H9 (cell line): ENCODE data around the gene ANXA4. TPM values are rescaled to one million over a fixed set of nuclear protein-coding genes. Genes with fewer than 3 reads are reported as not detected.

Experiments
- DNase-seq: peaks from one replicate; pipeline ENCODE4 v3.0.0-alpha.2; 2017
- H2AFZ ChIP-seq: one replicate; pipeline ENCODE4 v1.6.1; 2013; ENCODE audit warnings: mild to moderate bottlenecking, low read length, control low read depth, moderate library complexity
- H2AK5ac ChIP-seq: 2 replicates; pipeline ENCODE4 v1.6.1; 2013; ENCODE audit warnings: low read length, control low read depth, mixed read lengths; ENCODE audit not compliant: insufficient read length
- H2BK120ac ChIP-seq: one replicate; pipeline ENCODE4 v1.6.1; 2013; ENCODE audit warnings: low read depth, mild to moderate bottlenecking, low read length, control low read depth, inconsistent platforms; ENCODE audit not compliant: poor library complexity, severe bottlenecking
- H2BK12ac ChIP-seq: 2 replicates; pipeline ENCODE4 v1.6.1; 2013; ENCODE audit warnings: low read length, control low read depth, mixed read lengths, low read depth; ENCODE audit not compliant: insufficient read length
- H2BK15ac ChIP-seq: 2 replicates; pipeline ENCODE4 v1.6.1; 2013; ENCODE audit warnings: low read depth, low read length, control low read depth
- H2BK20ac ChIP-seq: one replicate; pipeline ENCODE4 v1.6.1; 2013; ENCODE audit warnings: low read depth, mild to moderate bottlenecking, low read length, control low read depth, inconsistent platforms; ENCODE audit not compliant: poor library complexity, severe bottlenecking
- H2BK5ac ChIP-seq: 2 replicates; pipeline ENCODE4 v1.6.1; 2013; ENCODE audit warnings: low read length, control low read depth, mixed read lengths; ENCODE audit not compliant: insufficient read length
- H3K14ac ChIP-seq: 2 replicates; pipeline ENCODE4 v1.6.1; 2013; ENCODE audit warnings: low read length, control low read depth; ENCODE audit not compliant: insufficient read depth
- H3K18ac ChIP-seq: 2 replicates; pipeline ENCODE4 v1.6.1; 2013; ENCODE audit warnings: low read depth, mild to moderate bottlenecking, mixed read lengths, low read length, control low read depth; ENCODE audit not compliant: insufficient read length
- H3K23ac ChIP-seq: 2 replicates; pipeline ENCODE4 v1.6.1; 2013; ENCODE audit warnings: low read length, control low read depth, mixed read lengths, low read depth; ENCODE audit not compliant: insufficient read length
- H3K23me2 ChIP-seq: 2 replicates; pipeline ENCODE4 v1.6.1; 2013; ENCODE audit warnings: low read depth, mild to moderate bottlenecking, mixed read lengths, low read length, control low read depth; ENCODE audit not compliant: insufficient read length, poor library complexity, severe bottlenecking
- H3K27ac ChIP-seq: 2 replicates; pipeline ENCODE4 v1.5.1; 2013; ENCODE audit warnings: low read length, control low read depth, mixed read lengths, low read depth; ENCODE audit not compliant: insufficient read length
- H3K27me3 ChIP-seq: 2 replicates; pipeline ENCODE4 v1.6.1; 2013; ENCODE audit warnings: low read length, control low read depth, inconsistent platforms; ENCODE audit not compliant: insufficient read depth
- H3K4ac ChIP-seq: 2 replicates; pipeline ENCODE4 v1.6.1; 2013; ENCODE audit warnings: low read depth, mild to moderate bottlenecking, control low read depth, inconsistent platforms, low read length, moderate library complexity
- H3K4me1 ChIP-seq: 2 replicates; pipeline ENCODE4 v1.6.1; 2013; ENCODE audit warnings: low read length, control low read depth, inconsistent platforms; ENCODE audit not compliant: insufficient read depth
- H3K4me2 ChIP-seq: 2 replicates; pipeline ENCODE4 v1.6.1; 2013; ENCODE audit warnings: low read length, control low read depth, mixed read lengths; ENCODE audit not compliant: insufficient read length, insufficient read depth
- H3K56ac ChIP-seq: 2 replicates; pipeline ENCODE4 v1.6.1; 2013; ENCODE audit warnings: low read depth, mild to moderate bottlenecking, mixed read lengths, low read length, control low read depth; ENCODE audit not compliant: insufficient read length
- H3K79me1 ChIP-seq: 2 replicates; pipeline ENCODE4 v1.6.1; 2013; ENCODE audit warnings: low read depth, mild to moderate bottlenecking, moderate library complexity, low read length, control low read depth, inconsistent platforms; ENCODE audit not compliant: insufficient read depth, poor library complexity, severe bottlenecking
- H3K79me2 ChIP-seq: 2 replicates; pipeline ENCODE4 v1.6.1; 2013; ENCODE audit warnings: low read length, control low read depth, inconsistent platforms; ENCODE audit not compliant: insufficient read depth
- H3K9ac ChIP-seq: 2 replicates; pipeline ENCODE4 v1.6.1; 2013; ENCODE audit warnings: low read length, control low read depth, mixed read lengths; ENCODE audit not compliant: insufficient read length; ENCODE audit errors: extremely low read depth
- H3K9me3 ChIP-seq: one replicate; pipeline ENCODE4 v1.6.1; 2013; ENCODE audit warnings: low read depth, low read length, inconsistent platforms; ENCODE audit not compliant: control insufficient read depth
- H3T11ph ChIP-seq: one replicate; pipeline ENCODE4 v1.6.1; 2013; ENCODE audit warnings: mild to moderate bottlenecking, low read length, control low read depth, inconsistent platforms
- H4K20me1 ChIP-seq: one replicate; pipeline ENCODE4 v1.6.1; 2013; ENCODE audit not compliant: control insufficient read depth, insufficient read length, insufficient read depth
- H4K5ac ChIP-seq: 2 replicates; pipeline ENCODE4 v1.6.1; 2013; ENCODE audit warnings: low read depth, mild to moderate bottlenecking, mixed read lengths, low read length, control low read depth; ENCODE audit not compliant: insufficient read length
- H4K8ac ChIP-seq: replicated peaks from 2 replicates; pipeline ENCODE4 v1.6.1; 2013; ENCODE audit warnings: low read length, control low read depth, mixed read lengths, low read depth; ENCODE audit not compliant: insufficient read length
- H4K91ac ChIP-seq: 2 replicates; pipeline ENCODE4 v1.6.1; 2013; ENCODE audit warnings: low read depth, mild to moderate bottlenecking, moderate library complexity, mixed read lengths, low read length, control low read depth; ENCODE audit not compliant: insufficient read length
- H3K27ac Mint-ChIP-seq, 3 experiments: 2 replicates in 2 of 3; 3 replicates in 1 of 3; pipeline ENCODE4 v1.8.0; 2020 to 2021; ENCODE audit warnings: mixed read lengths in 3 of 3, mild to moderate bottlenecking in 1 of 3, moderate library complexity in 1 of 3
- H3K27me3 Mint-ChIP-seq: 2 replicates; pipeline ENCODE4 v1.8.0; 2021; ENCODE audit warnings: low read depth, mild to moderate bottlenecking, moderate library complexity, mixed read lengths
- H3K36me3 Mint-ChIP-seq, 3 experiments: 2 replicates in 2 of 3; 3 replicates in 1 of 3; pipeline ENCODE4 v1.8.0; 2020 to 2021; ENCODE audit warnings: low read depth in 3 of 3, mixed read lengths in 3 of 3; ENCODE audit not compliant: insufficient read depth in 1 of 3
- H3K4me1 Mint-ChIP-seq, 2 experiments: 2 replicates each; pipeline ENCODE4 v1.8.0; 2020; ENCODE audit warnings: mixed read lengths in 2 of 2
- H3K4me3 Mint-ChIP-seq, 2 experiments: 2 replicates in 1 of 2; 3 replicates in 1 of 2; pipeline ENCODE4 v1.8.0; 2020 to 2021; ENCODE audit warnings: mild to moderate bottlenecking in 2 of 2, mixed read lengths in 2 of 2, moderate library complexity in 1 of 2
- H3K9me3 Mint-ChIP-seq, 2 experiments: 2 replicates in 1 of 2; 3 replicates in 1 of 2; pipeline ENCODE4 v1.8.0; 2020; ENCODE audit warnings: mild to moderate bottlenecking in 2 of 2, mixed read lengths in 2 of 2, moderate library complexity in 1 of 2
- total RNA-seq: library from RNA; stranded (reverse); gene quantifications from 2 replicates; pipeline ENCODE4 v1.2.1, GENCODE V29; 2021
- TF ChIP-seq, protein P1 (sequence below): fragments of 200-600 bp; sonication (generic); conservative IDR thresholded peaks from 3 replicates; pipeline ENCODE4 v1.8.0; 2021; ENCODE audit warnings: antibody characterized with exemption, mild to moderate bottlenecking

ANXA4 gene
- total RNA-seq, 1 experiment from 2014 or later: 14.4 TPM

GRCh38 chr2:69843993-69844392 lies 102.1 kb downstream of the ANXA4 start:
- H3K4me1 Mint-ChIP-seq: no peaks in the 10 kb centered on the region

More at GRCh38 chr2:69843993-69844392, 102.1 kb downstream of the ANXA4 start:
- no peaks in the 10 kb centered on the region for H4K20me1 ChIP-seq
- H2BK120ac ChIP-seq: no peak overlapping the region
- Mint-ChIP-seq H3K36me3 (peaks cover 5 to 53% (median 38%) of the 10 kb centered on the region in 3 experiments; a peak in 6 of 7 replicates), H3K9me3 (no peaks in the 10 kb centered on the region), H3K27me3 (no peaks in the 10 kb centered on the region), H3K27ac (no peak overlapping the region), H3K4me3 (no peak overlapping the region)
- H3K23ac ChIP-seq: no peak overlapping the region
- H3K56ac ChIP-seq: no peak overlapping the region
- H3K23me2 ChIP-seq: no peaks in the 10 kb centered on the region
- H3K9ac ChIP-seq: no peak overlapping the region
- H3T11ph ChIP-seq: no peak overlapping the region
- H2BK15ac ChIP-seq: no peak overlapping the region
- no peak overlapping the region for H4K5ac ChIP-seq
- no peak for DNase-seq
- H3K27me3 ChIP-seq: no peaks in the 10 kb centered on the region
- H4K91ac ChIP-seq: no peak overlapping the region
- H2BK12ac ChIP-seq: no peak overlapping the region
- no peaks in the 10 kb centered on the region for H3K79me2 ChIP-seq
- no peaks in the 10 kb centered on the region for H3K79me1 ChIP-seq
- H2BK5ac ChIP-seq: no peak overlapping the region
- H3K14ac ChIP-seq: no peak overlapping the region
- H4K8ac ChIP-seq: no peak overlapping the region
- H2AK5ac ChIP-seq: no peak overlapping the region
- no peaks in the 10 kb centered on the region for H3K4me1 ChIP-seq
- no peak overlapping the region for H3K4ac ChIP-seq
- TF ChIP-seq, protein P1, sequence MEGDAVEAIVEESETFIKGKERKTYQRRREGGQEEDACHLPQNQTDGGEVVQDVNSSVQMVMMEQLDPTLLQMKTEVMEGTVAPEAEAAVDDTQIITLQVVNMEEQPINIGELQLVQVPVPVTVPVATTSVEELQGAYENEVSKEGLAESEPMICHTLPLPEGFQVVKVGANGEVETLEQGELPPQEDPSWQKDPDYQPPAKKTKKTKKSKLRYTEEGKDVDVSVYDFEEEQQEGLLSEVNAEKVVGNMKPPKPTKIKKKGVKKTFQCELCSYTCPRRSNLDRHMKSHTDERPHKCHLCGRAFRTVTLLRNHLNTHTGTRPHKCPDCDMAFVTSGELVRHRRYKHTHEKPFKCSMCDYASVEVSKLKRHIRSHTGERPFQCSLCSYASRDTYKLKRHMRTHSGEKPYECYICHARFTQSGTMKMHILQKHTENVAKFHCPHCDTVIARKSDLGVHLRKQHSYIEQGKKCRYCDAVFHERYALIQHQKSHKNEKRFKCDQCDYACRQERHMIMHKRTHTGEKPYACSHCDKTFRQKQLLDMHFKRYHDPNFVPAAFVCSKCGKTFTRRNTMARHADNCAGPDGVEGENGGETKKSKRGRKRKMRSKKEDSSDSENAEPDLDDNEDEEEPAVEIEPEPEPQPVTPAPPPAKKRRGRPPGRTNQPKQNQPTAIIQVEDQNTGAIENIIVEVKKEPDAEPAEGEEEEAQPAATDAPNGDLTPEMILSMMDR: no peak
- no peak overlapping the region for H3K4me2 ChIP-seq
- no peak overlapping the region for H2BK20ac ChIP-seq
- no peak overlapping the region for H2AFZ ChIP-seq
- no peaks in the 10 kb centered on the region for H3K9me3 ChIP-seq
- H3K27ac ChIP-seq: no peak overlapping the region
- H3K18ac ChIP-seq: no peak overlapping the region
